Urinary bladder (tissue), 4 donors: ENCODE data around the gene DUS1L. TPM values are rescaled to one million over a fixed set of nuclear protein-coding genes. Genes with fewer than 3 reads are reported as not detected.
A peak's percentile ranks its signal among the peaks of the same experiment; 100 is the strongest.

Experiments
- DNase-seq: peaks from one replicate; pipeline ENCODE4 v3.0.0-alpha.2; 2015; ENCODE audit errors: extremely low spot score
- H3K27ac ChIP-seq: one replicate; pipeline ENCODE4 v1.5.1; 2013; ENCODE audit warnings: low read depth, mild to moderate bottlenecking, moderate library complexity
- H3K36me3 ChIP-seq: one replicate; pipeline ENCODE4 v1.6.1; 2013; ENCODE audit warnings: mild to moderate bottlenecking, moderate library complexity; ENCODE audit not compliant: insufficient read depth
- H3K4me1 ChIP-seq: one replicate; pipeline ENCODE4 v1.6.1; 2013; ENCODE audit warnings: mild to moderate bottlenecking, moderate library complexity; ENCODE audit not compliant: insufficient read depth
- H3K4me3 ChIP-seq: one replicate; pipeline ENCODE4 v1.5.1; 2013; ENCODE audit warnings: low read depth, low read length
- WGBS: extraction: QIAGEN DNeasy Blood & Tissue Kit; methylation state at CpG from one replicate; pipeline ENCODE4 v1.1.7; 2013; 5-methylcytosine and 5-hydroxymethylcytosine counted together
- polyA plus RNA-seq: library from polyadenylated mRNA; stranded (reverse); fragments of 200-250 nt; gene quantifications from one replicate; pipeline ENCODE4 v1.2.3, GENCODE V29; 2013
- total RNA-seq: library from RNA; depleted of rRNA; stranded (reverse); fragments of >200 nt; gene quantifications from one replicate; pipeline ENCODE4 v1.2.3, GENCODE V29; 2014
- donor health status: healthy with polysubstance abuse.
- donor health status: healthy.

The DUS1L gene
- total and polyA plus RNA-seq, 2 donors = 24.5 to 67.5 TPM

DNA sequence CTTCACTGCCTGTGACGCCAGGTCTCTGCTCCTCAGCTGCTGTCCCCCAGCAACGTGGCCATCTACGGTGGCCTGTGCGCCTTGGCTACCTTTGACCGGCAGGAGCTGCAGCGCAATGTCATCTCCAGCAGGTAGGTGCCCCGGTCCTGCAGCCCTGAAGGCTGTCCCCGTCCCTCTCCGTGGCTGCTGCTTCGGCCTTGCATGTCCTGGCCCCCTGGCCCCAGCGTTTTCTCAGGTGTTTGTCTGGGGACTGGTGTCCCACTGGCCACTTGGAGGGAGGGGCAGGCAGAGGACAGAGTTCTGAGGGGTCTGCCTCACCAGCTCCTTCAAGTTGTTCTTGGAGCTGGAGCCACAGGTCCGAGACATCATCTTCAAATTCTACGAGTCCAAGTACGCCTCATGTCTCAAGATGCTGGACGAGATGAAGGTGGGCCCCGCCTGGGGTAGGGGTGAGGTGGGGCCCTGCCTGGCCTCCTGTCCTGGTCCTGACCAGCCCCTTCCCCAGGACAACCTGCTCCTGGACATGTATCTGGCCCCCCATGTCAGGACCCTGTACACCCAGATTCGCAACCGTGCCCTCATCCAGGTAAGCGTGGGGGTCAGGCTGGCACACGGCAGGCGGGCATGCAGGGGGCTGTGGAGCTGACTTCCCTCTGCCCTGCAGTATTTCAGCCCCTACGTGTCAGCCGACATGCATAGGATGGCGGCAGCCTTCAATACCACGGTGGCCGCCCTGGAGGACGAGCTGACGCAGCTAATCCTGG is 9.5 kb downstream of the DUS1L start:
- Histone ChIP-seq H3K36me3 (peaks cover 6% of the 10 kb centered on the region), H3K4me3 (no peak overlapping the region), H3K27ac (no peak overlapping the region), H3K4me1 (peaks cover 2% of the 10 kb centered on the region)
- WGBS = 88% methylated on average over 28 of the region's 28 CpGs
- DNase-seq = no peak

DNA sequence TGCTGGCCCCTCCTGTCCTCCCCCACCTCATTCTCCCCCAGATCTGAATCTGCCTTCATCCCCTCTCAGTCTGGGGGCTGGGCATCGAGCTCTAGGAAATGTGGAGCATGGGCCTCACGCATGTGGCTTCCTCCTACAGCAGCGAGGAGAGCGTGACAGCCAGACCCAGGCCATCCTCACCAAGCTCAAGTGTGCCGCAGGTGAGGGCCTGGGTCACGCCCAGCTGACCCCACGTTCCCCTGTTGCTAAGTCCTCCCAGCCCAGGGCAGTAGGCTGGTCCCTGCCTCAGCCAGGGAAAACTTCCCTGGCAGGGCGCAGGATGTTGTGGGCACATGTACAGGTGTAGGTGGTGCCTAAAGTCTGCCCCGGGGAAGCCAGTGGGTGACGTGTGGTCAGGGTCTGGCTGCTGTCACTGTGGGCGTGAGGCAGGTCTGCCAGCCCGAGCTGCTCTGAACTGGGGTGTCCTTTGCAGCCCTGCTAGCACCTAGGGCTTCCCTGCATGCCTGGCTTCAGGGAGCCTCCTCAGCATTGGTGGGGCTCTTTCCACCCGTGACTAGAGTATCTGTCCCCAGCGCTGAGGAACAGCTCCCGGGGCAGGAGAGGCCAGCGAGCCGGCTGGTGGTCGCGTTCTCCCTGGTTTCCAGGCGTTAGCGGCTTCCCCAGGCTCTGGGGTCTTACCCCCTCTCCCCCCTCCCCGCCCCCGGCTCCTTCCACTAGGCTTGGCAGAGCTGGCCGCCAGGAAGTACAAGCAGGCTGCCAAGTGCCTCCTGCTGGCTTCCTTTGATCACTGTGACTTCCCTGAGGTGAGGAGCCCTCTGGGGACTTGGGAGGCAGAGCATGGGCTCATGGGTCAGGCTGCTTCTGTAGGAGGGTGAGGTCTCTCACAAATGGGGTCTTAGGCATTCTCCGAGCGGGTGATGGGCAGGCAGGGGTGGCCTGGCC is 10.3 kb downstream of the DUS1L start:
- Histone ChIP-seq H3K4me1 (peaks cover 2% of the 10 kb centered on the region), H3K4me3 (no peak overlapping the region), H3K27ac (no peak overlapping the region), H3K36me3 (peaks cover 6% of the 10 kb centered on the region)
- DNase-seq = no peak
- WGBS = 84% methylated on average over 26 of the region's 26 CpGs

DNA sequence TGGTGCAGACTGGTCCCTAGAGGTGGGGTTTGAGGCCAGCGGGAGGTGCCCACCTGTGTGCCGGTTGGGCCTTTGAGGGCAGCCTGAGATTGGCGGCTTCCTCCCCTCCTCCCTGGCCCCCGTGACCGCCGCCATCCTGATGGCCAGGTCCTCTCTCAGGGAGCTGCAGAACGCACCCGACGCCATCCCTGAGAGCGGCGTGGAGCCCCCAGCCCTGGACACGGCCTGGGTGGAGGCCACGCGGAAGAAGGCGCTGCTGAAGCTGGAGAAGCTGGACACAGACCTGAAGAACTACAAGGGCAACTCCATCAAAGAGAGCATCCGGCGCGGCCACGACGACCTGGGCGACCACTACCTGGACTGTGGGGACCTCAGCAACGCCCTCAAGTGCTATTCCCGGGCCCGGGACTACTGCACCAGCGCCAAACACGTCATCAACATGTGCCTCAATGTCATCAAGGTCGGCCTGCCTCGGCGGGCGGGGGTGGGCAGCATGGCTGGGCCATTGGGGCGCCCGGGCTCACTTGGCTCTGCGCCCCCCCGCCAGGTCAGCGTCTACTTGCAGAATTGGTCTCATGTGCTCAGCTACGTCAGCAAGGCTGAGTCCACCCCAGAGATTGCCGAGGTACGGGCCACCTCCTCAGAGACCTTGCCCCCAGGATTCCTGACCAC is 11.1 kb downstream of the DUS1L start:
- H3K27ac ChIP-seq = no peak overlapping the region
- H3K4me1 ChIP-seq = peaks cover 2% of the 10 kb centered on the region
- no peak for DNase-seq
- 90% methylated on average over 38 of the region's 38 CpGs for WGBS
- H3K4me3 ChIP-seq = no peak overlapping the region
- H3K36me3 ChIP-seq = peaks cover 5% of the 10 kb centered on the region

DNA sequence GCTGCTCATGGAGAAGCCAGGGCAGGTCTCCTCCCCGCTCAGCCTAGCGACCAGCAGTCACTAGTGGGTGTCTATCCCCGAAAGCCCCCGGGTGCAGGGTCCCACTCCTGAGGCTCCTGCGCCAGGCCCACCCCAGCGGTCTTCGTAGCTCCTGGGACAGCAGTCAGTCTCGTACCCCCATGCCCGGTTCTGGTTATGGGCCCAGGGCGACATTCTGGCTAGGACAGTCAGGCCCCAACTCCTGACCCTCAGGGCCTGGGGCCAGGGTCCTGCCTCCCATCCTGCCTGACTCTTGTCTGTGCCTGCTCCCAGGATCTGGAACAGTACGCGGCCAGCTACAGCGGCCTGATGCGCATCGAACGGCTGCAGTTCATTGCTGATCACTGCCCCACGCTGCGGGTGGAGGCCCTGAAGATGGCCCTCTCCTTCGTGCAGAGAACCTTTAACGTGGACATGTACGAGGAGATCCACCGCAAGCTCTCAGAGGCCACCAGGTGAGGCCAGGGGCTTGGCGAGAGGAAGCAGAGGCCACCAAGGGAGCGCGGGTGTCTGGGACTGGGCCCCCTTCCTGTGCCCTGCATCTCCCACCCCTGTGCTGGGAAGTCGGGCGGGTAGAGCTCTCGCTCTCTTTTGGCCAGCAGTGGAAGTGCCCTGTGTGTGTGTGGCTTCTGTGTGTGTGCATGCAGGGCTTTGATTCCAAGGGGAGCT is 11.9 kb downstream of the DUS1L start:
- Histone ChIP-seq H3K4me1 (peaks cover 2% of the 10 kb centered on the region), H3K36me3 (peaks cover 5% of the 10 kb centered on the region), H3K4me3 (no peak overlapping the region), H3K27ac (no peak overlapping the region)
- DNase-seq = no peak
- 92% methylated on average over 28 of the region's 28 CpGs for WGBS

DNA sequence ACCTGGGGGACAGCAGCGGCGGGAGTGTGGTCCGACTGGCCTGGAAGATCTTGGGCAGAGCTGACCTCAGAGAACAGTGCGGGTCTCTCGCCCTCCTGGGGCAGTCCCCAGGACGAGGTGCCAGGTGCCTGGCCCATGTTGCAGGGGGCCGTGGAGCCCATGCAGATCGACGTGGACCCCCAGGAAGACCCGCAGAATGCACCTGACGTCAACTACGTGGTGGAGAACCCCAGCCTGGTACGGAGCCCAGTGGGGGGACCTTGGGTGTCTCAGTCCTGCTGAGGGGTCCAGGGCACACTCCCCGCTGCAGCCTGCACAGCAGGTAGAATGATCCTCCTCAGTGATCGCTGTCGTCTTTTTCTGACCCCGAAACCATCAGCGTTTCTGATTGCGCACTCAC is 12.5 kb downstream of the DUS1L start:
- no peak for DNase-seq
- Histone ChIP-seq H3K27ac (no peak overlapping the region), H3K4me3 (no peak overlapping the region), H3K4me1 (peaks cover 2% of the 10 kb centered on the region), H3K36me3 (peaks cover 5% of the 10 kb centered on the region)
- 92% methylated on average over 19 of the region's 19 CpGs for WGBS

DNA sequence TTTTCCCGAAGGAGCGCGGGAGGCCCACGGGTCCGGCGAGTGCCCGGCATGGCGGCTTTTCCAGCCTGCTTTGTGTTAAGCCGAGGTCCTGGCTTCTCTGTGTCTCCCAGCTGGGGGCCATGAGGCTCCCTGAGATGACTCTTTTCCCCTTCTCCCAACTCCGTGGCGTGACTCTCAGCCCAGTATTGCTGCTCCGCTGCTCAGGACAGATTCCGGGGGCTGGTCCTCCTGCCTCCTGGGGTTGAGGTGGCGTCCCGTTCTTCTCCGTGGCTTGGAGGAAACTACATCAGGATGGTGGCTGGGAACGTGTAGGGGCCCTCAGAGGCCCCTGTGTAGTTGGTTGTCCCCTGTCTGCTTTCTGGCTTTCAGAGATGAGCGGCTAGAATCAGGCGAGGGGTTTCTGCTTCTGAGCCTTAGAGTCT is 13.0 kb downstream of the DUS1L start:
- peak overlapping the region; percentile 96 for H3K4me3 ChIP-seq
- H3K36me3 ChIP-seq = peaks cover 5% of the 10 kb centered on the region
- WGBS = 28% methylated on average over 19 of the region's 19 CpGs
- H3K4me1 ChIP-seq = peaks cover 2% of the 10 kb centered on the region
- DNase-seq = no peak
- no peak overlapping the region for H3K27ac ChIP-seq

DNA sequence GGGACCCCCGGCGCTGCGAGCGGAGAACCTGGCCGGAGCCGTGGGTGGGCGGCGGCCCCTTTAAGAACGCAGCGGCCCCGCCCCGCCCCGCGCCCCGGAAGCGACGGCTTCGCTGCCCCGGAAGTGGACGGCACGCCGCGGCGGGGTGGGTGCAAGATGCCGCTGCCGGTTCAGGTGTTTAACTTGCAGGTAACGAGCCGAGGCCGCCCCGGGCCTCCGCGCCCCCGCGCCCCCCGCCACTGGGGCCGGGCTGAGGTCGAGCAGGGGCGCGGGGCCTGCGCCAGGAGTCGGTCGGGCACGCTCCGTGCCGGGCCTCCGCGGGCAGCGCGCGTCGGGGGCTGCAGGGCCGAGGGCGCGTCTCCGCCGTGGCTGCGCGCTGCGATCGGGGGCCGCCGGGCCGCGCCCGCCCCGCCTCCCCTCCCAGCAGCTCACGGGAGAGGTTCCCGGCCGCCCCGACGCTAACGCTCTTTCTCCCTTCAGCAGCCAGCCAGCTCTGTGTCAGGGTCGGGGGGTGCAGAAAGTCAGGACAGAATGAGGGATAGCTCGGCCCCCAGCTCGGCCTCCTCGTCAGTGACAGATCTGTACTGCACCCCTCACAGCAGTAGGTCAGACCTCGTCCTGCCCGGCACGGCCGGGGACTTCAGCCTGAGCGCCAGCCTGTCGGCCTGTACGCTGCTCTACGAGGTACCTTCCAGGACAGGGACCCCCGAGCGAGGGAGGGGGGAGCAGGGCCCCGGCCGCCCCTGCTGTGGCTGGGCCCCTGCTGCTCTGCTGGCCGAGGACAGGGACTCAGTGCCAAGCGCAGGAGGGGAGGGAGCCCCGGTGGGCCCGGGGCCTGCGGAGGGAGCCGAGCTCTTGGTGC is 13.6 kb downstream of the DUS1L start, which contains the start of the genes GPS1 and RFNG:
Gene GPS1, plus strand, starts transcription at position 123 of the 862 bp plus-strand sequence. Its CDS starts 34 bp downstream, at position 157.
Gene RFNG, minus strand, starts transcription at position 36 of the 862 bp plus-strand sequence. CDS start 45 bp downstream, outside the sequence.
- DNase-seq = no peak
- H3K27ac ChIP-seq = no peak within 1 kb of the TSS
- peaks cover 2% of the 10 kb centered on the region for H3K4me1 ChIP-seq
- peak within 1 kb of the TSS; percentile 96 for H3K4me3 ChIP-seq
- under 1% methylated on average over 94 of the region's 94 CpGs for WGBS
- peaks cover 4% of the 10 kb centered on the region for H3K36me3 ChIP-seq

DNA sequence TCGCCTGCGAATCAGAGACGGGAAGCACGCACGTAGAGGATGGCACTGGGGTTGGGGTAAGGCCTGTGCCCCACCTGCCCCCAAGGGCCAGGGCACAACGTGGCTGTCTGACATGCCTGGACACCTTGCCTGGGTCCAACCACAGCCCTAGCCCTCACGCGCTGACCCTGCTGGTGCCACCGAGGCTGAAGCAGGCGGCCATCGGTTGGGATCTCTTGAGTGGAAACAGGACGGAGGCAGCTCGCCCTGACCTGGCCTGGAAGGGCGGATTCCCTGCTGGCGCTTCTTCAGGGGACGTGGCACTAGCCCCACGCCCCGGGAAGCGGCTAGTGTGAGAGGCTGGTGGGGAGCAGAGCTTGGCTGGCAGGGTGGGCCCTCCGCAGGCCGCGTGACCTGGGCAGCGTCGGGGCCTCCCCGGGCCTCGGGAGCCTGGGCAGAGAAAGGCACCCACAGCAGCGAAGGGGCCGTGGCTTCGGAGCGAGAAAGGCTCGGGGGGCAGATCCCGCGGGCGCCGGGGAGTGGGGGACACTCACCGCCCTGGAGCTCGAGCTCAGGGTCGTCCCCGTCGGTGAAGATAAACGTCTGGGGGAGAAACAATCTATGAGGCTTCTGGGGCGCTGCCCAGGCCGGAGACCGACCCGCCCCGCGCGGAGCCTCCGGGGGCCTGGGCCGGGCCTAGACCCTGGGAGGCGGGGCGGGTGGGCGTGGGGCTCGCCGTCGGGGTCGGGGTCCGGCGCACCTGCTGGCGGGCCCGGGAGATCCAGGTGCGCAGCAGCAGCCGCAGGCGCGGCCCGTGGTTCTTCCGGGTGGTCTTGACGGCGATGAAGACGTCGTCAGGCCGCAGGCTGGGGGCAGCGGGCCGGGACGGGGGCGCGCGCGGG is 14.6 kb downstream of the DUS1L start:
- peaks cover 2% of the 10 kb centered on the region for H3K4me1 ChIP-seq
- no peak overlapping the region for H3K27ac ChIP-seq
- no peak for DNase-seq
- WGBS = 12% methylated on average over 79 of the region's 79 CpGs
- H3K4me3 ChIP-seq = peak overlapping the region; percentile 96
- peaks cover 2% of the 10 kb centered on the region for H3K36me3 ChIP-seq

DNA sequence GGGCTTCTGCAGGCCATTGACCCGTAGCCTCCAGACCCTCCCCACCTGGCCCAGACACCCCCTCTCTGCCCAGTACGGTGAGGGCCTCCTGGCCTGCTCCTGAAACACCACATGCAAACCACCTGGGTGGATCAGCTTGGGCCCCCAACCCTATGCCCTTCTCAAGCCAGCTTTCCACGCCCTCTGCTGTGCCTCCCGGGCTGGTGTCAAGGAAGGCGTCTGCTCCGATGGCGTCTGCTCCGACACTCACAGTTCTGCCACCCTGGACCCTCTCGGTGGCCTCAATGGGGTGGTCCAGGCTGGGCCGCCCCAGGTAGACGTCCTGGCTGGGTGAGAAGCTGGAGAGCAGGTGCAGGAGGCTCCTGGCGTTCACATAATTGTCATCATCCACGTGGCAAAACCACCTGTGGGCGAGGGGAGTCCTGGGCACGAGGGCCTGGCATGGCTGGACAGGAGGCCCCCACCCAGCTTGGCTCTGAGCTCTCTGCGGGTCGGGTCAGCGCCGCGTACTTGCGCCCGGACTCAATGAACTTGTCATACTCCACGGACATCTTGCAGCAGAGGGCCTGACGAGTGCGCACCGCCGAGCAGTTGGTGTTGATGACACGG is 15.3 kb downstream of the DUS1L start:
- H3K36me3 ChIP-seq = peaks cover 2% of the 10 kb centered on the region
- DNase-seq = no peak
- WGBS = 87% methylated on average over 28 of the region's 28 CpGs
- peak overlapping the region; percentile 96 for H3K4me3 ChIP-seq
- H3K4me1 ChIP-seq = peaks cover 2% of the 10 kb centered on the region
- no peak overlapping the region for H3K27ac ChIP-seq

DNA sequence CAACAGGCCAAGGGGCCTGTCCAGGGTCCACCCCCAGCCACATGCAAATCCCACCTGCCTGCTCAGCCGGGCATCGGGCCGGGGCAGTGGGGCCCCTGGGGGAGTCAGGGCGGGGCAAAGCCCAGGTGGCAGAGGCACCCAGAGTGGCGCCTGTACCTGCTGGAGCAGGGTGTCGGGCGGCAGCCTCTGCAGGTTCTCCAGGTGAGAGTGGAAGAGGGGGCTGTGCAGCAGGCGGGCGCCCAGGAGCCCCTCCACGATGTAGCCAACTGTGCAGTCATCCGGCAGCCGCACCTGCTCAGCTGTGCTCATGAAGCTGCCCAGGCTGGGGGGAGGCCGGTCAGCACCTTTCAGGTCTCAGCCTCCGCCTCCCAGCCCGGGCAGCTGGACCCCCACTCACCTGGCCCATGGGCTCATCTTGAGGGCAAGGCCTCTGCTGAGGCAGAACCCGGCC is 16.1 kb downstream of the DUS1L start:
- no peak for DNase-seq
- Histone ChIP-seq H3K4me1 (peaks cover 2% of the 10 kb centered on the region), H3K36me3 (peaks cover 2% of the 10 kb centered on the region), H3K27ac (no peak overlapping the region), H3K4me3 (no peak overlapping the region)
- 93% methylated on average over 16 of the region's 16 CpGs for WGBS

DNA sequence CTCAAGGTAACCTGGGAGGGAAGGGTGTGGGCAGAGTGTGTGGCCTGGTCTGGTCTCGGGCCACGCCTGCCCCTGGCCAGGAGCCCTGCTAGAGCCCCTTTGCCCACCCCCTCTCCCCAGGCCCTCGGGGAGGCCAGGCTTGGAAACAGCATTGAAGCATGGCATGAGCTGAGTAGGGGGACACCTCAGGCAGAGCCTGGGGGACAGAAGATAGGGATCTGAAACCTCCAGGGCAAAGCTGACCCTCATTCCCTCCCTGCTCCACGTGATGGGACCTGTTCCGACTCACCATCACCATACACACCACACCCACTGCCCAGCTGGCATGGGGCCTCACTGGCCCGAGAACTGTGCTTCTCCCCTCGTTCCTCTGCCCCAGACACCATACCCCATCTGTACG is 16.5 kb downstream of the DUS1L start:
- WGBS = 84% methylated on average over 8 of the region's 8 CpGs
- peaks cover 2% of the 10 kb centered on the region for H3K36me3 ChIP-seq
- H3K4me1 ChIP-seq = peaks cover 2% of the 10 kb centered on the region
- H3K27ac ChIP-seq = no peak overlapping the region
- DNase-seq = no peak
- no peak overlapping the region for H3K4me3 ChIP-seq
